Smooth muscle cell (in vitro differentiated cells): ENCODE measurements around the gene RAB39B. TPM values are rescaled to one million over a fixed set of nuclear protein-coding genes. Genes with fewer than 3 reads are reported as not detected.

Experiments
- DNase-seq: peaks from one replicate; lab custom pipeline; 2025; ENCODE audit not compliant: unreplicated experiment; lab: John Stamatoyannopoulos, UW
- H2AFZ ChIP-seq: fragments of 200-600 bp; sonication (generic); 2 replicates; pipeline ENCODE4 v1.6.0; 2016; ENCODE audit warnings: antibody characterized with exemption, low read depth, mild to moderate bottlenecking
- H3F3A ChIP-seq: fragments of 200-600 bp; sonication (generic); 2 replicates; pipeline ENCODE4 v1.6.0; 2017; ENCODE audit warnings: antibody characterized with exemption, low read depth
- H3K27ac ChIP-seq: fragments of 200-600 bp; sonication (generic); 2 replicates; pipeline ENCODE4 v1.5.1; 2016; ENCODE audit warnings: low read depth, mild to moderate bottlenecking
- H3K27me3 ChIP-seq: fragments of 200-600 bp; sonication (generic); 2 replicates; pipeline ENCODE4 v1.6.1; 2016; ENCODE audit warnings: low read depth, mild to moderate bottlenecking
- H3K36me3 ChIP-seq: fragments of 200-600 bp; sonication (generic); 2 replicates; pipeline ENCODE4 v1.5.1; 2016; ENCODE audit warnings: low read depth
- H3K4me1 ChIP-seq: fragments of 200-600 bp; sonication (generic); 2 replicates; pipeline ENCODE4 v1.5.1; 2016; ENCODE audit warnings: low read depth
- H3K4me2 ChIP-seq: fragments of 200-600 bp; sonication (generic); 2 replicates; pipeline ENCODE4 v1.6.0; 2016; ENCODE audit warnings: mild to moderate bottlenecking
- H3K4me3 ChIP-seq: fragments of 200-600 bp; sonication (generic); 2 replicates; pipeline ENCODE4 v1.5.1; 2016; ENCODE audit warnings: mild to moderate bottlenecking
- H3K79me2 ChIP-seq: fragments of 200-600 bp; sonication (generic); 2 replicates; pipeline ENCODE4 v1.6.0; 2016; ENCODE audit warnings: low read depth, mild to moderate bottlenecking
- H3K9ac ChIP-seq: fragments of 200-600 bp; sonication (generic); 2 replicates; pipeline ENCODE4 v1.6.0; 2016; ENCODE audit warnings: low read depth
- H3K9me3 ChIP-seq: fragments of 200-600 bp; sonication (generic); replicated peaks from 2 replicates; pipeline ENCODE4 v1.5.1; 2016; ENCODE audit warnings: low read depth
- H4K20me1 ChIP-seq: fragments of 200-600 bp; sonication (generic); 2 replicates; pipeline ENCODE4 v1.6.0; 2016; ENCODE audit warnings: low read depth
- CTCF ChIP-seq: fragments of 200-600 bp; sonication (generic); IDR thresholded peaks from 2 replicates; pipeline ENCODE4 v1.5.1; 2017; ENCODE audit warnings: borderline replicate concordance, mild to moderate bottlenecking, antibody characterized with exemption; ENCODE audit not compliant: insufficient read depth, poor library complexity, severe bottlenecking
- WGBS: methylation state at CpG from one replicate; pipeline ENCODE4 v1.1.7; 2016; ENCODE audit warnings: low lambda C conversion rate; 5-methylcytosine and 5-hydroxymethylcytosine counted together
- polyA plus RNA-seq: library from polyadenylated mRNA; unstranded; fragments of >200 nt; fragmentation: Nextera tagmentation; extraction: Ambion mirVana; gene quantifications from 2 replicates; pipeline ENCODE4 v1.2.1, GENCODE V29; 2016
- total RNA-seq: library from RNA; depleted of rRNA; stranded (reverse); fragments of >200 nt; gene quantifications from 2 replicates; pipeline ENCODE4 v1.2.3, GENCODE V29; 2014

Gene RAB39B
- total and polyA plus RNA-seq, 2 experiments from 2014 or later, result 0.04 TPM; not detected in 1

GRCh38 chrX:155242300-155242699 lies 22.0 kb downstream of the RAB39B start:
- Histone ChIP-seq H3F3A (no peaks in the 10 kb centered on the region), H3K4me1 (no peaks in the 10 kb centered on the region), H2AFZ (no peak overlapping the region), H3K9ac (no peak overlapping the region), H3K9me3 (no peaks in the 10 kb centered on the region), H3K79me2 (no peaks in the 10 kb centered on the region), H3K4me3 (no peak overlapping the region), H3K36me3 (peaks cover 5% of the 10 kb centered on the region), H4K20me1 (no peaks in the 10 kb centered on the region), H3K27ac (no peak overlapping the region), H3K27me3 (no peaks in the 10 kb centered on the region), H3K4me2 (no peak overlapping the region)
- DNase-seq, result no peak
- WGBS, result 82% methylated on average over 5 of the region's 5 CpGs
- TF ChIP-seq CTCF, result no peak

GRCh38 chrX:155237719-155238118 lies 26.6 kb downstream of the RAB39B start:
- Histone ChIP-seq H3K4me3 (no peak overlapping the region), H3K4me1 (no peaks in the 10 kb centered on the region), H3K9me3 (no peaks in the 10 kb centered on the region), H3K36me3 (peaks cover 8% of the 10 kb centered on the region), H2AFZ (no peak overlapping the region), H3K4me2 (no peak overlapping the region), H3F3A (no peaks in the 10 kb centered on the region), H3K27me3 (no peaks in the 10 kb centered on the region), H3K27ac (no peak overlapping the region), H4K20me1 (no peaks in the 10 kb centered on the region), H3K79me2 (no peaks in the 10 kb centered on the region), H3K9ac (no peak overlapping the region)
- no peak for DNase-seq
- no peak for TF ChIP-seq CTCF
- 86% methylated on average over 5 of the region's 5 CpGs for WGBS

GRCh38 chrX:155235891-155236290 lies 28.4 kb downstream of the RAB39B start:
- no peak for DNase-seq
- no peaks in the 10 kb centered on the region for H3F3A ChIP-seq
- no peaks in the 10 kb centered on the region for H3K79me2 ChIP-seq
- H4K20me1 ChIP-seq, result no peaks in the 10 kb centered on the region
- H2AFZ ChIP-seq, result no peak overlapping the region
- H3K4me2 ChIP-seq, result no peak overlapping the region
- H3K36me3 ChIP-seq, result peaks cover 8% of the 10 kb centered on the region
- H3K9me3 ChIP-seq, result no peaks in the 10 kb centered on the region
- TF ChIP-seq CTCF, result no peak
- H3K9ac ChIP-seq, result no peak overlapping the region
- H3K27ac ChIP-seq, result no peak overlapping the region
- H3K4me1 ChIP-seq, result no peaks in the 10 kb centered on the region
- H3K4me3 ChIP-seq, result no peak overlapping the region
- H3K27me3 ChIP-seq, result no peaks in the 10 kb centered on the region

GRCh38 chrX:155231163-155231562 lies 33.1 kb downstream of the RAB39B start:
- Histone ChIP-seq H3K79me2 (peaks cover 5% of the 10 kb centered on the region), H3K9ac (no peak overlapping the region), H3K27ac (no peak overlapping the region), H3K9me3 (peaks cover 2% of the 10 kb centered on the region), H3K4me3 (no peak overlapping the region), H3K27me3 (no peaks in the 10 kb centered on the region), H4K20me1 (no peaks in the 10 kb centered on the region), H3K4me1 (no peaks in the 10 kb centered on the region), H3F3A (no peaks in the 10 kb centered on the region), H3K4me2 (no peak overlapping the region), H3K36me3 (peaks cover 4% of the 10 kb centered on the region), H2AFZ (no peak overlapping the region)
- no peak for DNase-seq
- no peak for TF ChIP-seq CTCF
